ENCODE results near the gene PHAF1. TPM values are rescaled to one million over a fixed set of nuclear protein-coding genes. Genes with fewer than 3 reads are reported as not detected.

The PHAF1 gene
- total and polyA plus RNA-seq, 4 donors, result 26.6 to 42.4 (median 28.4) TPM

GRCh38 chr16:67111951-67112444, 2.3 kb downstream of the PHAF1 start:
- no peaks in the 10 kb centered on the region for H3K36me3 ChIP-seq (ENCODE audit: control insufficient read depth in 4 of 4, insufficient read depth in 3 of 4, low read depth in 1 of 4, low read length in 3 of 4)
- no peaks in the 10 kb centered on the region for H3K9me3 ChIP-seq (ENCODE audit: control insufficient read depth in 4 of 4, low read length in 3 of 4)
- peak overlapping the region; percentile 76 to 94 for H3K27ac ChIP-seq (ENCODE audit: low read depth in 1 of 2, low read length in 2 of 2)
- peak overlapping the region; percentile 62 to 96 (median 80) for H3K4me3 ChIP-seq (ENCODE audit: low read depth in 1 of 3, low read length in 3 of 3)
- H3K9ac ChIP-seq (ENCODE audit: low read depth in 1 of 2, low read length in 2 of 2), result peak overlapping the region; percentile 65 to 78
- DNase-seq (ENCODE audit: low spot score), result no peak
- H3K4me1 ChIP-seq (ENCODE audit: control insufficient read depth in 4 of 4, insufficient read depth in 4 of 4, low read length in 3 of 4), result peaks cover 3 to 59% (median 44%) of the 10 kb centered on the region in 4 donors
- H3K27me3 ChIP-seq (ENCODE audit: control insufficient read depth in 4 of 4, insufficient read depth in 4 of 4, low read length in 3 of 4), result no peaks in the 10 kb centered on the region
- TF ChIP-seq GABPA (IDR thresholded peaks at IDR 0.05 in 1 of 2, conservative IDR thresholded peaks at IDR 0.05 in 1 of 2), result no peak
- no peak for TF ChIP-seq RXRA (IDR thresholded peaks at IDR 0.05)
- TF ChIP-seq, protein P1, sequence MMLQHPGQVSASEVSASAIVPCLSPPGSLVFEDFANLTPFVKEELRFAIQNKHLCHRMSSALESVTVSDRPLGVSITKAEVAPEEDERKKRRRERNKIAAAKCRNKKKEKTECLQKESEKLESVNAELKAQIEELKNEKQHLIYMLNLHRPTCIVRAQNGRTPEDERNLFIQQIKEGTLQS (IDR thresholded peaks at IDR 0.05), result no peak
- TF ChIP-seq REST (IDR thresholded peaks at IDR 0.05), result no peak
- no peak for TF ChIP-seq NR2F2 (IDR thresholded peaks at IDR 0.05)
- no peak for TF ChIP-seq RAD21 (IDR thresholded peaks at IDR 0.05)
- no peak for TF ChIP-seq JUND (IDR thresholded peaks at IDR 0.05)
- TF ChIP-seq FOXA1 (IDR thresholded peaks at IDR 0.05), result no peak
- WGBS, result 25% methylated on average over 4 of the region's 4 CpGs

DNA sequence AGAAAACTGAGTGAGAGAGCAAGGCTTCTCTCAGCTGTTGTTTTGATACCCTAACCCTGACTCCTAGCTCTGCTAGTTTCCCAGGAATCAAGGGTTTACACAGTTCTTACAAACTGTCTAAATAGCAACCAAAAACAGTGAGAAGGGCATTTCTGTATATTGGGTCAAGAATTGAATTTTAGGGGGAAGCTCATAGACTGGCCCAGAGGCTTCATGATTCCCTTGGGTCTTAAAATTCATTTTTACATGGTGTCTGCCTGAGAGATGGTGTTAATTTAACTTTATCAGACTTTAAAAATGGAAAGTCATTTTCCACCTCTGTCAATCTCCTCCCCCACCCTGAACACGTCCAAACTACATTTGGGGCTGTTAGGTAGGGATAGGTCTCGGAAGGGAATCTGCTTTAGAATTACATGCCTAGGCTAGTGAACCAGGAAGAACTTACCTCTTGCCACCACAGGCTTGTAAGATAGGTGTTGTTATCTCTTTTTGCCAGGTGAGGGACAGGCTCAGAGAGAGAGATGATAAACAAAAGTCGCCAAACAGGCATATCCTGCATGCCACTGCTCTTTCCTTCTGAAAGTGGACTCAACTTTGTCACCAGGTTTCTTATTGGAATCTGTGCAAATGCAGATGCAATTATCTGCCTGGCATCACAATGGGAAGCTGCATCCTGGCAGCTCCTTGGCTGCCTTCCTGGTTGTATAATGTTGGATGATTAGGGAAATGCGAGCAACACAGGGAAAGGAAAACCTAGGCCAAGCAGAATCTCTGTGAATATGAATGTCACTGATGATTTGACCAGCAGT, 3.1 kb downstream of the PHAF1 start:
- no peak for DNase-seq (ENCODE audit: low spot score)

DNA sequence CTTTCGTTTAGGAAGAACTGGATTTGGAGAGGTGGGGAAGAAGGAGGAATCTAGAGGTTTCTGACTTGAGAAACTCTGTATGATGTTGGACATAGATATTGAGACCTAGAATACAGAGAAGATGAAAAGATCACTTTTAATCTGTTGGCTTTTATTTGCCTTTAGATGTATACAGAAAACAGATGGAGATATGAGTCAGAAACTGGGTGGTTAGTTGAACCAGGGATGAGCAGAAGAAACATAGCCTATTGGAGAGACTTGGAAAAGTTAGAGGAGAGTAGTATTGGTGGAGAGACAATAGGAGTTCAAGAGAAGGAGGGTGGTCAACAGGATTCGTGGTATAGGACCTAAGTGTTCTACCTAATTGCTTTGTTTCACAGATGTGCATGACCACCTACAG, 5.1 kb downstream of the PHAF1 start:
- WGBS, result 82% methylated on average over 2 of the region's 2 CpGs
- peaks cover 6 to 58% (median 42%) of the 10 kb centered on the region in 4 donors for H3K4me1 ChIP-seq (ENCODE audit: control insufficient read depth in 4 of 4, insufficient read depth in 4 of 4, low read length in 3 of 4)

More for the DNA sequence above, 3.1 kb downstream of the PHAF1 start:
- TF ChIP-seq HNF4A (conservative IDR thresholded peaks at IDR 0.05) (peak in 1 of 2 donors; percentile 2), RAD21 (IDR thresholded peaks at IDR 0.05) (peak in 1 of 2 donors; percentile 27), GABPA (IDR thresholded peaks at IDR 0.05 in 1 of 2, conservative IDR thresholded peaks at IDR 0.05 in 1 of 2) (no peak)
- H3K4me3 ChIP-seq (ENCODE audit: low read depth in 1 of 3, low read length in 3 of 3), result peak overlapping the region; percentile 62 to 96 (median 80)
- H3K9ac ChIP-seq (ENCODE audit: low read depth in 1 of 2, low read length in 2 of 2), result peak overlapping the region; percentile 18 to 78
- WGBS, result 32% methylated on average over 4 of the region's 4 CpGs
- H3K9me3 ChIP-seq (ENCODE audit: control insufficient read depth in 4 of 4, low read length in 3 of 4), result no peaks in the 10 kb centered on the region
- H3K4me1 ChIP-seq (ENCODE audit: control insufficient read depth in 4 of 4, insufficient read depth in 4 of 4, low read length in 3 of 4), result peaks cover 3 to 64% (median 46%) of the 10 kb centered on the region in 4 donors
- H3K36me3 ChIP-seq (ENCODE audit: control insufficient read depth in 4 of 4, insufficient read depth in 3 of 4, low read depth in 1 of 4, low read length in 3 of 4), result no peaks in the 10 kb centered on the region
- no peaks in the 10 kb centered on the region for H3K27me3 ChIP-seq (ENCODE audit: control insufficient read depth in 4 of 4, insufficient read depth in 4 of 4, low read length in 3 of 4)
- peak overlapping the region; percentile 76 to 94 for H3K27ac ChIP-seq (ENCODE audit: low read depth in 1 of 2, low read length in 2 of 2)

More for the DNA sequence above, 5.1 kb downstream of the PHAF1 start:
- no peaks in the 10 kb centered on the region for H3K27me3 ChIP-seq (ENCODE audit: control insufficient read depth in 4 of 4, insufficient read depth in 4 of 4, low read length in 3 of 4)
- peak overlapping the region; percentile 75 to 76 for H3K27ac ChIP-seq (ENCODE audit: low read depth in 1 of 2, low read length in 2 of 2)
- peaks cover 0 to under 1% (median 0%) of the 10 kb centered on the region in 4 donors for H3K36me3 ChIP-seq (ENCODE audit: control insufficient read depth in 4 of 4, insufficient read depth in 3 of 4, low read depth in 1 of 4, low read length in 3 of 4)
- DNase-seq (ENCODE audit: low spot score), result no peak
- no peak for TF ChIP-seq CTCF (IDR thresholded peaks at IDR 0.05; ENCODE audit: low read depth, low read length, missing input control)
- TF ChIP-seq REST (IDR thresholded peaks at IDR 0.05), result no peak
- TF ChIP-seq HNF4G (IDR thresholded peaks at IDR 0.05), result no peak
- TF ChIP-seq SP1 (IDR thresholded peaks at IDR 0.05), result no peak
- TF ChIP-seq EGR1 (IDR thresholded peaks at IDR 0.05; ENCODE audit: low read depth in 2 of 2), result no peak
- no peak for TF ChIP-seq HNF4A (conservative IDR thresholded peaks at IDR 0.05)
- no peak overlapping the region for H3K9ac ChIP-seq (ENCODE audit: low read depth in 1 of 2, low read length in 2 of 2)
- no peaks in the 10 kb centered on the region for H3K9me3 ChIP-seq (ENCODE audit: control insufficient read depth in 4 of 4, low read length in 3 of 4)
- H3K4me3 ChIP-seq (ENCODE audit: low read depth in 1 of 3, low read length in 3 of 3), result no peak overlapping the region
